CD4-positive, alpha-beta T cell treated with Interleukin-2 at 100 ng/mL for 4 hours (primary cell): Measurements from ENCODE around the gene TTLL11.

ENCODE experiments used
- DNase-seq: peaks from one replicate; pipeline ENCODE4 v3.0.0-alpha.2; 2020; ENCODE audit warnings: low spot score

TTLL11 gene

DNA sequence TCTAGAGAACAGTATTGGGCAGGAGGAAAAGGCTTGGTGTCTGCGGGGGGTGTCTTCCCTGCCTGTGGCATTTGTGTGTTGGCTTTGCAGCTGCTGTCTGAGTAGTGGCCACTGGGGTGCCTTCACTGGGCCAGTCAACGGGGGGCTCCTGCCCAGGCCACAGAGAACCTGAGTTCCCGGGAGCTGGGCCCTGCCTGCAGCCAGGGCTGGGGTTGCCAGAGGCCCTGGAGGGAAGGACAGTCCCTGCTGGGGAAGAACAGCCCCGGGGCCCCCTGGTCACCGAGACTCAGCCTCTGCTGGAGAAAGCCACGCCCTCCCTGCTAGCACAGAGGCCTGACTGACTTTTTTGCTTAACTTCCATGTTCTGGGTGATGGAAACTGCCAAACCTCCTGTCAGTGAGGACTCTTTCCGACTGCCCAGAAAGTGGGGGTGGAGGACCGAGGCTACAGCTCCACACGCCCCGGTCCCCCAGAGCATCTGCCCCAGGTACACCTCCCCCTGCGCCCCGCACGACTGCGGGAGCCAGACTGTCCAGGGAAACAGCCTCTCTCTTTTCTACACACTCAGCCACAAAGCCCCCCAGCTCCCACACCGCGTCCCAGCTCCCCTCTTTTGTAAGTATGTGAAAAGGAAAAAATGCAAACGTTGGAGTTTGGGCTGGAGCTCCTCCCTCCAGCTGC lies 308.2 kb downstream of the TTLL11 start:
- DNase-seq, result no peak

GRCh38 chr9:121783521-121784507 lies 309.3 kb downstream of the TTLL11 start:
- DNase-seq, result no peak

DNA sequence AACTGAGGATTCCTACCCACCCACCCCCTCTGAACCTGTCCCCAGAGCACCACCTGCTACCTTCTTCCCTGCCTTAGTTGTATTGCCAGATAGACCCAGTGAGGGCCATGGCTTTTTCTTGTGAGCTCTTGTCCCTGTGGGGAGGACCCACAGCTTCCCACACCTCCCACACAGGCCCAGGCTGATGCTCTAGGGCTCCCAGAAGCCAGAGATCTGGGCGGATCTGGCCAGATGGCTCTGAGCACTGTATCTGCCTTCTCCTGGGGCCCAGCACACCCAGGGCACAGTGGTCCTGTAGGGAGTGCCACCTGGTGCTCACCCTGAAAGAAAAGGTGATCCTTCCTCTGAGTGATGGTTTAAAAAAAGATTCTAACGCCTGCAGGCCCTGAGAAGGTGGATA lies 310.0 kb downstream of the TTLL11 start:
- no peak for DNase-seq

DNA sequence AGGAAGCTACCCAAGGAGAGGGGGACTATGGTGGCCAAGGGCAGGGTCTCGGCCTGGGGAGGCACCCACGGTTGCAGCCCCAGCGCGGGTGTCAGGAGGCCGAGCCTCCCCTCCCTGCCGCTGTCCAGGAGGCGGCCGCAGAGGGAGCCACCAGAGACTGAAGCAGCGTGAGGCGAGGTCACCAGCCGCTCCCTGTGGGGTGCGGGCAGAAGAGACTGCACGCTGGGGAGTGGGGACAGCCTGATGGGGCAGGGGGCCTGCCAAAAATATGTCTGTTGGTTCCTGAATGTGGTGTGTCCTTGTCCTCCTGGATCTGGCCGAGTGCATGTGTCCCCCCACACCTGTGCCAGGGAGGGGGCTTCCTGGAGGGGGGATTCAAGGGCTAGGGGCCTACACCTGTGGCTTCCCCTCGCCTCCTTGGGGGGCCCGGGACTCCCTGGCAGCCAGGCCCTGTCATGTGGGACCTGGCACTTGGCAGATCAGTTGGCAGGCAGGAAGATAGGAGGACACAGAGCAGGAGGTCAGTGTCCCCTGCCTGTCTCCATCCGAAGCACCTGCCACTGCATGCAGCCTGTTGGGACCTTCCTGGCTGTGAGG lies 310.5 kb downstream of the TTLL11 start:
- DNase-seq, result no peak

- no peak for DNase-seq
Measured at GRCh38 chr9:121781701-121782464, 311.2 kb downstream of the TTLL11 start.

- no peak for DNase-seq
Measured at GRCh38 chr9:121781145-121781548, 312.0 kb downstream of the TTLL11 start.

GRCh38 chr9:121780177-121781040 lies 312.7 kb downstream of the TTLL11 start:
- no peak for DNase-seq

DNA sequence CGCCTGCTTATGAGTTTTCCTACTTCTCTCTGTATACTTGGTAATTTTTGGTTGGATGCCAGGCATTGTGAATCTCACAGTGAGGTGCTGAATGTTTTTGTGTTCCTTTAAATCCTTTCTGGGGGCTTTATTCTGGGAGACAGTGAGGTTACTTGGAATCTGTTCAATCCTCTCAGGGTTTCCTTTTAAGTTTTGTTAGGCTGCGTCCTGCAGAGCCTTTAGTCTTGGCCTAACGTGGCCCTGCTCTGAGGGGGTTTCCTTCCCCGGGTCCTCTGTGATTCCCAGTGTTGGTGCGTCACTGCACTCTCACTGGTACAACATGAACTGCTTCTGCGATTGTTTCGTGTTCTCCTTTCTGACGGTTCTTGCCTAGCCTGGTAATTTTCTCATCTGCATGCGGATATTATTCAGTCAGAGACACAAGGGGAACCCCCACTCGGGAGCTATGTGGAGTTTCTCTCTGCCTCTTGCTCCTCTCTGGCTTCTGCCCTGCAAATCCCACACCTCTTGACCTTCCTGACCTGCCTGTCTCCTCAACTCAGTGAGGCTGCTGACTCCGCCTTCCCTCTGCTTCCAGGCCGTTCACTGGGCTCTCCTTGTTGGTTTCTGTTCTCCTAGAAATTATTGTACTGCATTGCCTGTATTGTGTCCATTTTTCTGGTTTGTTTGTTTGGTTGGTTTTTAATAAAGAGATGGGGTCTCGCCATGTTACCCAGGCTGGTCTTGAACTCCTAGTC lies 313.6 kb downstream of the TTLL11 start:
- DNase-seq, result no peak

- DNase-seq, result no peak
Measured at GRCh38 chr9:121778252-121779225, 314.6 kb downstream of the TTLL11 start.

DNA sequence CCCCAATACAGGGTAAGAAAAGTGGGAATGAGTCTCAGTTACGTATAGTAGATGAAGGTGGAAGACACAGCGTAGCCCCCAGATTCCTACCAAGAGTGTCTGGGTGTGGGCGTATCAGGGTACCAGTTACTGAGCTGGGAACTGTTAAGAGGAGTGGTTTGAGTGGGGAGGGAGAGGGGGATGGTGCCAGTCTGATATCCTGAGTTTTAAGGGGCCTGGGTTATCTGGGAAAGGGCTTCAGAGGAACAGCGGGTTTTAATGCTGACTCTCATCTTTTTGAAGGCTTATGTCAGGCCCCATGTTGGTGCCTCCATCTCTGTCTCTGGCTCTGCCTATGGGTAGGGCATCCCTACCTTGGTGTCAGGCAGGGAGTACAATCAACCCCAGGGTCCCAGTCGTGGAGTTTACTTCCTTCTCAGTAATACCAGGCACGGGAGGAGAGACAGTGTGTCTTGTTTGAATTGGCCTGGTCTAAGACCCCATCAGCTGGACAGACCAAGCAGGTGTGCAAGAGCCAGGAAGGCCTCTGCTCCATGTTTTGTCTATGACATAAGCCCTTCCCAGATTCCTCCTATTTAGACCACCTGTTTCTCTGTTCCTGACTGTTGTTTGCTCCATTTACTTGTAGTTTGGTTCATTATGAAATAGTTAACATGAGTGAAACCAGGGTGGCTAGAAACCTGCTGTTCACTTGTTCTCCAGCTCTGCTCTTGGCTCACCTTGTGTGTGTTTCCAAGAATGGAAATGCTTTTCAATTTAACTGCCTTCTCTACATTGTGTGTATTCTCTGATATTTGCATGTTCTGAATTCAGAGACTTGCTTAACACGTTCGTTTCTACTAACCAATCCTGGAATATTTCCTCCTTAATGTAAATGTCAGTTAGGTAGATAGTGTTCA lies 316.1 kb downstream of the TTLL11 start:
- no peak for DNase-seq

- DNase-seq, result no peak
Measured at GRCh38 chr9:121776001-121776738, 316.9 kb downstream of the TTLL11 start.

- DNase-seq, result no peak
Measured at GRCh38 chr9:121774715-121775613, 318.1 kb downstream of the TTLL11 start.

DNA sequence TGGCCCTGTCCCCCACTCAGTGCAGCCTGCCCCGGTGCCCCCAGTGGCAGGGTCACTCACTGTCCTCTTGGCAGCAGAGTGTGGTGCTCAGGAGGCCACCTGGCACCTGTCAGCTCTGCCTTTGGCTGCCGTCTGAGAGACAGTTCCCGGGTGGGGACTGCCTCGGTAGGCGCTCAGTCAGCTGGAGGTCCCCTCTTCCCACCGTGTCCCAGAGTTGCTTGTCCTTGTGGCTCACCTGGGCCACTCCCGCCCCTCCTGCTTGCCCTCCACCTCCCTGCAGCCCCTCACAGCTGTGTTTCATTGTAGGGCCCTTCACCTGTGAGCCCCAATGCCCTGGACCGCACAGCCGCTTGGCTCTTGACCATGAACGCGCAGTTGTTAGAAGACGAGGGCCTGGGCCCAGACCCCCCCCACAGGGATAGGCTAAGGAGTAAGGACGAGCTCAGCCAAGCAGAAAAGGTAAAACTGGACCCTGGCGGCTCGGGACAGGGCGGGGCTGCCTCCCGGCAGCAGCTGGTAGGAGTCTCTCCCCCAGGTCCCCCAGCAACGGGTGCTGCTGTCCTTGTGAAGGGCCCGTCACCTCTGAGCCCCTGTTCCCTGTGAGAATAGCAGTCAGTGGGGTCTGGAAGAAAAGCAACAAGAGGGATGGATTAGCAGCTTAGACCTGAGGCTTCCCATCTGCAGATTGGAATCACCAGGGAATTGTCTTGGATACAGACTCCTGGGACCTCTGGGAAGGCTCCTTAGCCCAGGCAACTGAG lies 319.0 kb downstream of the TTLL11 start:
- DNase-seq, result no peak

DNA sequence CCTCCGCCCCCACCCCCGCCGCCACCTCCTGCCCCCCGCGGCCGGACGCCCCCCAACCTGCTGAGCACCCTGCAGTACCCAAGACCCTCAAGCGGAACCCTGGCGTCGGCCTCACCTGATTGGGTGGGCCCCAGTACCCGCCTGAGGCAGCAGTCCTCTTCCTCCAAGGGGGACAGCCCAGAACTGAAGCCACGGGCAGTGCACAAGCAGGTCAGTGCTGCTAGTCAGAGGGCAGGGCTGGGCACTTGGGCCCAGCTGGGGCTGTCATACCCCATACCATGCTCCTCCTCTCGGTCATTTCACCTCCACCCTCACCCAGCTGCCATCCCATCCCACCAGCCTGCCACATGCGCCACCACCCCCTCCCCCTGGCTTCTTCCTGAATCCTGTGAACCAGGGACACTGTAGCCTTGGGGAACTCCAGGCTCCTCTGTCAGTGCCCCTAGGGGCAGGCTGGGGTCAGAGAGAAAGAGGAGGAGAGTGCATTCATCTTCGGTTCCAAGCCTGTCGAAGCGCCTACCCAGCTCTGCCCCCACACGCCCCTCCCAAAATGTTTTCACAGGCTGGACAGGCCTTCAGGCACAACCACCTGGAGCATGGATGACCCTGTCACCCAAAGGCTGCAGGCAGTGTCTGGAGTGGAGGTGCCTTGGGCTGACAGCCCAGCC lies 319.7 kb downstream of the TTLL11 start:
- DNase-seq, result no peak
